GM10847 (cell line): ENCODE data around the gene FGF5.

Source experiments
- POLR2A ChIP-seq: IDR thresholded peaks from 2 replicates; pipeline ENCODE4 v1.6.1; 2011; ENCODE audit not compliant: insufficient read length; ENCODE audit errors: extremely low read depth

The FGF5 gene

GRCh38 chr4:80336582-80336981, 70.1 kb downstream of the FGF5 start:
- no peak for TF ChIP-seq POLR2A

- TF ChIP-seq POLR2A: no peak
Observed at GRCh38 chr4:80340036-80340435, 73.6 kb downstream of the FGF5 start.
